Gastrocnemius medialis (tissue), 4 donors: ENCODE measurements around the gene ANO10. TPM values are rescaled to one million over a fixed set of nuclear protein-coding genes. Genes with fewer than 3 reads are reported as not detected.

Experiments
- ATAC-seq, 2 donors: fragments of 150-250 bp; one replicate each; pipeline ENCODE4 v1.9.1; 2016
- DNase-seq, 2 donors: peaks; one replicate each; pipeline ENCODE4 v3.0.0-alpha.2; 2019
- H3K27ac ChIP-seq, 4 donors: fragments of 200-600 bp; sonication (generic); 1 replicate in 1 of 4; 2 replicates in 3 of 4; pipeline ENCODE4 v1.5.1; 2016 to 2018; ENCODE audit warnings: mild to moderate bottlenecking in 2 of 4, moderate library complexity in 1 of 4
- H3K27me3 ChIP-seq, 3 donors: fragments of 200-600 bp; sonication (generic) in 2 of 3; 1 replicate in 1 of 3; 2 replicates in 2 of 3; pipeline versions ENCODE4 v1.5.1 to v1.6.0; 2016 to 2019; ENCODE audit warnings: mild to moderate bottlenecking in 1 of 3, moderate library complexity in 1 of 3
- H3K36me3 ChIP-seq, 2 donors: fragments of 200-600 bp; sonication (generic) in 1 of 2; one replicate each; pipeline ENCODE4 v1.5.1; 2017 to 2018
- H3K4me1 ChIP-seq, 2 donors: fragments of 200-600 bp; sonication (generic) in 1 of 2; one replicate each; pipeline ENCODE4 v1.5.1; 2016 to 2017; ENCODE audit warnings: mild to moderate bottlenecking in 2 of 2
- H3K4me3 ChIP-seq, 4 donors: fragments of 200-600 bp; sonication (generic) in 3 of 4; 1 replicate in 1 of 4; 2 replicates in 3 of 4; pipeline ENCODE4 v1.5.1; 2016 to 2019; ENCODE audit warnings: mild to moderate bottlenecking in 2 of 4
- H3K9me3 ChIP-seq, 3 donors: fragments of 200-600 bp; sonication (generic) in 2 of 3; 1 replicate in 1 of 3; 2 replicates in 2 of 3; pipeline ENCODE4 v1.5.1; 2016 to 2019
- CTCF ChIP-seq, 5 experiments: fragments of 450-650 bp in 3 of 5; fragments of 200-600 bp in 2 of 5; sonication (generic) in 2 of 5; IDR thresholded peaks in 4 of 5; conservative IDR thresholded peaks in 1 of 5; 1 replicate in 4 of 5; 2 replicates in 1 of 5; pipeline ENCODE4 v1.5.1; 2016 to 2019; ENCODE audit warnings: antibody characterized with exemption in 5 of 5, mild to moderate bottlenecking in 3 of 5, moderate library complexity in 3 of 5
- POLR2A ChIP-seq, 2 donors: fragments of 450-650 bp; IDR thresholded peaks; one replicate each; pipeline ENCODE4 v1.6.1; 2017; ENCODE audit warnings: antibody characterized with exemption in 2 of 2, mild to moderate bottlenecking in 2 of 2, moderate library complexity in 2 of 2
- in situ Hi-C, 4 donors: fragments of 200-750 bp; cut with MboI; loops; one replicate each; pipeline versions ENCODE4 v1.15.0 to v1.8.0; 2017; ENCODE audit warnings: low sequenced_read_pairs in 4 of 4
- intact Hi-C: fragments of 100-400 bp; cut with DNase I; formaldehyde crosslinking; loops from one replicate; pipeline ENCODE4 v1.15.1; 2023; ENCODE audit warnings: low total_unique reads
- total RNA-seq, 4 donors: library from RNA; depleted of rRNA; stranded (reverse); fragments of >200 nt; gene quantifications; one replicate each; pipeline versions ENCODE4 v1.1.0 to v1.2.3, GENCODE V29; 2016

The ANO10 gene
- total RNA-seq, 4 donors from 2014 or later = 6.9 to 8.1 (median 7.8) TPM

- Histone ChIP-seq H3K27me3 (no peaks in the 10 kb centered on the region), H3K36me3 (no peaks in the 10 kb centered on the region), H3K9me3 (no peaks in the 10 kb centered on the region), H3K4me1 (peaks cover 21 to 33% of the 10 kb centered on the region in 2 donors), H3K4me3 (no peak overlapping the region), H3K27ac (peak overlapping the region; percentile 50 to 77 (median 67))
- ATAC-seq (peak; percentile 56 to 77), DNase-seq (peak; percentile 63 to 80)
- intact Hi-C loops (loop anchor here (10.0 kb wide), 2 partner anchors 82 to 138 kb away; partner anchors contain the start of gene SNRK), in situ Hi-C loops (no loop called here)
- TF ChIP-seq CTCF (IDR thresholded peaks at IDR 0.05 in 4 of 5, conservative IDR thresholded peaks at IDR 0.05 in 1 of 5) (no peak), POLR2A (IDR thresholded peaks at IDR 0.05) (no peak)
Measured at GRCh38 chr3:43366481-43366880, 255.3 kb downstream of the ANO10 start.

GRCh38 chr3:43365601-43366305, 256.1 kb downstream of the ANO10 start:
- in situ Hi-C loops = no loop called here
- ATAC-seq = no peak
- Histone ChIP-seq H3K27ac (peak overlapping the region; percentile 50 to 77 (median 67)), H3K4me3 (no peak overlapping the region), H3K27me3 (no peaks in the 10 kb centered on the region), H3K4me1 (peaks cover 21 to 33% of the 10 kb centered on the region in 2 donors), H3K36me3 (no peaks in the 10 kb centered on the region), H3K9me3 (no peaks in the 10 kb centered on the region)
- no peak for DNase-seq
- intact Hi-C loops = loop anchor here (10.0 kb wide), 2 partner anchors 81 to 139 kb away; partner anchors contain the start of gene SNRK
- no peak for TF ChIP-seq POLR2A (IDR thresholded peaks at IDR 0.05)
- TF ChIP-seq CTCF (IDR thresholded peaks at IDR 0.05 in 4 of 5, conservative IDR thresholded peaks at IDR 0.05 in 1 of 5) = no peak

- Histone ChIP-seq H3K9me3 (no peaks in the 10 kb centered on the region), H3K27me3 (no peaks in the 10 kb centered on the region), H3K4me3 (no peak overlapping the region), H3K36me3 (no peaks in the 10 kb centered on the region), H3K4me1 (peaks cover 21 to 33% of the 10 kb centered on the region in 2 donors), H3K27ac (peak overlapping the region; percentile 47 to 77 (median 56))
- TF ChIP-seq POLR2A (IDR thresholded peaks at IDR 0.05) = no peak
- TF ChIP-seq CTCF (IDR thresholded peaks at IDR 0.05 in 4 of 5, conservative IDR thresholded peaks at IDR 0.05 in 1 of 5) = no peak
- ATAC-seq (no peak), DNase-seq (no peak)
- intact Hi-C loops (loop anchor here (10.0 kb wide), 2 partner anchors 80 to 140 kb away; partner anchors contain the start of gene SNRK), in situ Hi-C loops (no loop called here)
Measured at GRCh38 chr3:43364926-43365325, 256.9 kb downstream of the ANO10 start.

GRCh38 chr3:43364494-43364893, 257.3 kb downstream of the ANO10 start:
- ATAC-seq = no peak
- no peak for DNase-seq

More at GRCh38 chr3:43364494-43364893, 257.3 kb downstream of the ANO10 start:
- TF ChIP-seq POLR2A (IDR thresholded peaks at IDR 0.05) (no peak), CTCF (IDR thresholded peaks at IDR 0.05 in 4 of 5, conservative IDR thresholded peaks at IDR 0.05 in 1 of 5) (no peak)
- H3K27me3 ChIP-seq = no peaks in the 10 kb centered on the region
- H3K27ac ChIP-seq = peak overlapping the region; percentile 47 to 77 (median 56)
- in situ Hi-C loops = no loop called here
- H3K9me3 ChIP-seq = no peaks in the 10 kb centered on the region
- no peak overlapping the region for H3K4me3 ChIP-seq
- intact Hi-C loops = loop anchor here (10.0 kb wide), 2 partner anchors 80 to 140 kb away; partner anchors contain the start of gene SNRK
- H3K36me3 ChIP-seq = no peaks in the 10 kb centered on the region
- H3K4me1 ChIP-seq = peaks cover 21 to 31% of the 10 kb centered on the region in 2 donors
